BE2C (cell line): ENCODE results near the gene KCNK15.

ENCODE experiments used
- DNase-seq: peaks from one replicate; pipeline ENCODE4 v3.0.0-alpha.2; 2020
- H3K27me3 ChIP-seq: fragments of 250-450 bp; sonication (Bioruptor Pico); 2 replicates; pipeline ENCODE4 v1.5.1; 2020; ENCODE audit warnings: mild to moderate bottlenecking
- H3K36me3 ChIP-seq: fragments of 250-450 bp; sonication (Bioruptor Pico); 2 replicates; pipeline ENCODE4 v1.5.1; 2020; ENCODE audit warnings: mild to moderate bottlenecking
- H3K4me1 ChIP-seq: fragments of 250-450 bp; sonication (Bioruptor Pico); 2 replicates; pipeline ENCODE4 v1.5.1; 2020
- H3K4me3 ChIP-seq: 2 replicates; pipeline ENCODE4 v1.5.1; 2011; ENCODE audit warnings: low read depth, low read length
- H3K9me3 ChIP-seq: fragments of 250-450 bp; sonication (Bioruptor Pico); 2 replicates; pipeline ENCODE4 v1.5.1; 2020
- TF ChIP-seq, protein P1 (sequence below): IDR thresholded peaks from 2 replicates; pipeline ENCODE4 v1.5.1; 2012; ENCODE audit warnings: mild to moderate bottlenecking, low read depth, low read length

KCNK15 gene

DNA sequence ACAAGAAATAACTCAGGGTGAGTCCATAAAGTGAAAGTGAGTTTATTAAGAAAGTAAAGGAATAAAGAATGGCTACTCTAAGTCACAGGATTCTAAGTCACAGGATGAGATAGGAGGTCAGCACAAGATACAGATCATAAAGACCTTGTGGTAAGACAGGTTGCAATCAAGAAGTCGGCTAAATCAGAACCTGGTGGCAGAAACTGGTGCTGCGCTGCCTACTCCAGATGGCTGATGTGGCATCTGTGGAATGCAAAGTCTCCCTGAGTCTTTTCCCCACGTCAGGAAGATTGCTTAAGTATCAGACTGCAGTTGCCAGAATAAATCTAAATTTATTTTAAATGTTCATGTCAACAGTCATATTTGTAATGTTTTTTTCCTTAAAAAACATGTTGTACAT is 10.7 kb upstream of the KCNK15 start:
- H3K4me3 ChIP-seq, result no peak overlapping the region
- no peaks in the 10 kb centered on the region for H3K9me3 ChIP-seq
- no peaks in the 10 kb centered on the region for H3K36me3 ChIP-seq
- H3K4me1 ChIP-seq, result 0 out of 2 replicates have a peak, but pooled peaks cover 3% of the 10 kb centered on the region
- no peak for DNase-seq
- TF ChIP-seq, protein P1, sequence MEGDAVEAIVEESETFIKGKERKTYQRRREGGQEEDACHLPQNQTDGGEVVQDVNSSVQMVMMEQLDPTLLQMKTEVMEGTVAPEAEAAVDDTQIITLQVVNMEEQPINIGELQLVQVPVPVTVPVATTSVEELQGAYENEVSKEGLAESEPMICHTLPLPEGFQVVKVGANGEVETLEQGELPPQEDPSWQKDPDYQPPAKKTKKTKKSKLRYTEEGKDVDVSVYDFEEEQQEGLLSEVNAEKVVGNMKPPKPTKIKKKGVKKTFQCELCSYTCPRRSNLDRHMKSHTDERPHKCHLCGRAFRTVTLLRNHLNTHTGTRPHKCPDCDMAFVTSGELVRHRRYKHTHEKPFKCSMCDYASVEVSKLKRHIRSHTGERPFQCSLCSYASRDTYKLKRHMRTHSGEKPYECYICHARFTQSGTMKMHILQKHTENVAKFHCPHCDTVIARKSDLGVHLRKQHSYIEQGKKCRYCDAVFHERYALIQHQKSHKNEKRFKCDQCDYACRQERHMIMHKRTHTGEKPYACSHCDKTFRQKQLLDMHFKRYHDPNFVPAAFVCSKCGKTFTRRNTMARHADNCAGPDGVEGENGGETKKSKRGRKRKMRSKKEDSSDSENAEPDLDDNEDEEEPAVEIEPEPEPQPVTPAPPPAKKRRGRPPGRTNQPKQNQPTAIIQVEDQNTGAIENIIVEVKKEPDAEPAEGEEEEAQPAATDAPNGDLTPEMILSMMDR, result no peak
- H3K27me3 ChIP-seq, result no peaks in the 10 kb centered on the region

DNA sequence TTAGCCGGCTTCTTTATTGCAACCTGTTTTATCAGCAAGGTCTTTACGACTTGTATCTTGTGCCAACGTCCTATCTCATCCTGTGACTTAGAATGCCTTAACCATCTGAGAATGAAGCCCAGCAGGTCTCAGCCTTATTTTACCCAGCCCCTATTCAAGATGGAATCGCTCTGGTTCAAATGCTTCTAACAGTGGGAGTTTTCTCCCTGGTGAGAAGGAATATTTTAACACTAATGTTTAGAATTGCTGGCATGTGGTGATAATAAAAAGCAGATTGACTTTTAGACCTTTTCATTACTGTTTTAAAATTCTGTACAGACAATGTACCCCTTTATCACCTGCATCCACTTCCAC is 9.9 kb upstream of the KCNK15 start:
- Histone ChIP-seq H3K27me3 (no peaks in the 10 kb centered on the region), H3K36me3 (no peaks in the 10 kb centered on the region), H3K9me3 (no peaks in the 10 kb centered on the region), H3K4me3 (no peak overlapping the region), H3K4me1 (0 out of 2 replicates have a peak, but pooled peaks cover 3% of the 10 kb centered on the region)
- TF ChIP-seq, protein P1, result no peak
- DNase-seq, result no peak

DNA sequence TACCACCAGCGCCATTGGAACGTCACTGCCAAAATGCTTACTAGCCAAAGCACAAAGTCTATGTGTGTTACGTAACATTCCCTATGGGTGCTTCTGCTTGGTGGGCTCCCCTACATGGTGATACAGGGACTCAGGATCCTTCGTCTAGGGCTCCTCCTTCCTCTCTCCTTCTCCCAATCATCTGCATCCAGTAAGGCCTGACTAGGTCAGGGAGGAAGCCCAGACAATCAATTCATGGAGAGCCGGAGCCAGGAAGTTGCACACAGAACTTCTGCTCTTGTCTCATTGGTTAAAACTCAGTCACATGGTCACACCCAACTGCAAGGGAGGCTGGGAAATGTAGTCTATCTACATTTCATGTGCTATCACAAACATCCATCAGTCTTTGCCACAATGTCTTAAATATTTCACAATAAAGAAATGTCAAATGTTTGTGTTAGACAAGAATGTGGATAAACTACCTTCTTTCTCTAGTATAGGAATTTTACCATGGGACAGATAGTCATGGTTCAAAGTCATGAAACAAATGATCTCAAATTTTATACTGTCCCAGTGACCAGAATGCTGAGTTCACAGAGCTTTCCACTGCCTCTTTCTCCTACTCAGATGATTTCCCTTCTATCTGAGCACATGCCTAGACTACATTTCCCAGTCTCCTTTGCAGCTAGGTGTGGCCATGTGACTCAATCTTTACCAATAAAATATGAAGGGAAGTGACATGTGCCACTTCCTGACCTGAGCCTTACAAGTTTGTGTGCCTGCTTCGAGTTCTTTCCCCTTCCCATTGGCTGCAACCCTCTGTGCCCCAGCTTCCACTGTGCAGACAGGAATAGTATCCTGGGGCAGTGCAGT is 9.3 kb upstream of the KCNK15 start:
- TF ChIP-seq, protein P1, result 0 out of 2 replicates have a peak, but pooled peaks have one; percentile 5
- H3K9me3 ChIP-seq, result no peaks in the 10 kb centered on the region
- no peaks in the 10 kb centered on the region for H3K36me3 ChIP-seq
- 0 out of 2 replicates have a peak, but pooled peaks cover 3% of the 10 kb centered on the region for H3K4me1 ChIP-seq
- H3K27me3 ChIP-seq, result no peaks in the 10 kb centered on the region
- no peak overlapping the region for H3K4me3 ChIP-seq
- DNase-seq, result peak; percentile 76

DNA sequence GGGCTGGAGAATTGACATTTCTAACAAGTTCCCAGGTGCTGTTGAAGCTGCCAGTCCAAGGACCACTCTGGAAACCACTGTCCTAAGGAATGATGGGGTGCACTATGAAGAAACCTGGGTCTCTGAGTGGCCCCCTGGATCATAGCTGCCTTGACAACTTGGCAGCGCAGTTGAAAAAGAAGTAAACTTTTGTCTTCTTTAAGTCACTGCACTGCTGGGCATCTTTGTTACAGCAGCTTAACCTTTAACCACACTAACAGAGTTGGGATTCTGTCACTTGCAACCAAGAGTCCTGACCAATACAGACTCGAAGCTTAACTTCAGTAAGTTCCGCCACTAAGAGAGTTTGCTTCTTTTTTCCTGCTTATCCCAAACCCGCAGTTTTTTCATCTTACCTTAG is 8.5 kb upstream of the KCNK15 start:
- Histone ChIP-seq H3K4me3 (no peak overlapping the region), H3K4me1 (0 out of 2 replicates have a peak, but pooled peaks cover 3% of the 10 kb centered on the region), H3K36me3 (no peaks in the 10 kb centered on the region), H3K27me3 (no peaks in the 10 kb centered on the region), H3K9me3 (no peaks in the 10 kb centered on the region)
- TF ChIP-seq, protein P1, result no peak
- DNase-seq, result no peak

DNA sequence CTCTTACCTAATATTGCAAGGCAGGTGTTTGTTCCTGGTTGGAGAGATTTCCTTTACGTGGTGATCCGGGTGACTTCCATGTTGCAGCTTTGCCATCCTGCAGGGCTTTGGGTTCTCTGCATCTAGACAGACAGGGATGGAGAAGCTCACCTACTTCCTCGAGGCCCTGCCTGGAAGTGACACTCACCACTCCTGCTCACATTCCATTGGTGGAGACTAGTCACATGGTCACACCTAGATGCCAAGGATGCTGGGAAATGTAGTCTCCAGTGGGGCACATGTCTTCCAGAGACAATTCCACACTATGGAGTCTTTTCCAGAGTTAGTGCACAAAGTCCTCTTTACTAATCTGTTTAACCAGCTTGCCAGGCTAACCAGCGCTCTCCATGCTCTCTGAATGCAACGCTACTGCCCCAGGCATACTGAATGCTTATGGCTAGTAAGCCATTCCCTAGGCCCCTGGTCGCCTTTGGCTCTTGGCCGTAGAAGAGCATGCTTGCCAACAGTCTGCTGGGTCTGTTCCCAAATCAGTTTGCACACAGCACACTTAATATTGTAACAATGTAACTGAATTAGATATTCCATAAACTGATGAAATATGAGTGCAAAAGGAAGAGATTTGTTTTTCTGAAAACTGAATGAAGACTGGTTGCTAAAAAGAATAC is 6.7 kb upstream of the KCNK15 start:
- H3K4me1 ChIP-seq, result 0 out of 2 replicates have a peak, but pooled peaks cover 3% of the 10 kb centered on the region
- H3K4me3 ChIP-seq, result peak overlapping the region; percentile 17; the same call in 1 of the 2 replicates
- TF ChIP-seq, protein P1, result no peak
- no peaks in the 10 kb centered on the region for H3K9me3 ChIP-seq
- no peaks in the 10 kb centered on the region for H3K36me3 ChIP-seq
- H3K27me3 ChIP-seq, result no peaks in the 10 kb centered on the region
- DNase-seq, result peak; percentile 87

DNA sequence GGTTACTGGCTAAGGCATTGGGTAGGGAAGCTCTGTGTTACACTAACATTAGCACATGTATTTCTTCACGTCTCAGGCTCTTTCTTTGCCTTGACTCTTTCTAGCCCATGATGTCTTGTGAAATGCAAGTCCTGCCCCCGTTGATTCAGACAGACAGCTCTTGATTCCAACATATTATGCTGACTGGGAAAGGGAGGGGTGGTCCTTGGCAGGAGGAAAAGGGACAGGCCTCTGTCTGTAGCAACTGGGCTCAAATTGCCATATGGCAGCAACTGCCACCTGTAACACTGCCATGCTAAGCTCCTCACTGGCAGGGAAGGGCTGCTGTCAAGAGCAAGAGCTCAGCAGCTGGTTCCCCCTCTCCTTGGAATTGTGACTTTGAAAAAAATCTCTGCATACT is 5.7 kb upstream of the KCNK15 start:
- TF ChIP-seq, protein P1, result no peak
- no peak overlapping the region for H3K4me3 ChIP-seq
- no peaks in the 10 kb centered on the region for H3K36me3 ChIP-seq
- H3K27me3 ChIP-seq, result no peaks in the 10 kb centered on the region
- no peaks in the 10 kb centered on the region for H3K9me3 ChIP-seq
- DNase-seq, result no peak
- 0 out of 2 replicates have a peak, but pooled peaks cover 3% of the 10 kb centered on the region for H3K4me1 ChIP-seq
